ENCODE data around the gene EXOC3.

DNA sequence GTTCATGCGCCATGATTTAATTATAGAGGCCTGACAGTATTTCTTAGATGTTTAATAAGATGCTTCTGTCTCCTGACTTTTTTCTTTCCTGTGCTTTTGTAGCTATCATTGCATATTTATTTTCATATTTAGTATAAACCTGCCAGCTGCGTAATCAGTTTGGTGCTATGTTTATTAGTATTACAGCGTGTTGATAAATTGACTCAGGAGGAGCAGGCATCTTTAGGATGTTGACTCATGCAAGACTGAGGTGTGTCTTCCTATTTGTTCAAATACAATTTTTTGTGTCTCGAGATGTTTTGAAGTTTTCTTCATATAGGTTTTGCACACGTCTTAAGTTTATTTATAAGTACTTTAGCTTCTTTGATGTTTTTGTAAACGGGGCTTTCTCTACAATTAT is 35.9 kb upstream of the EXOC3 start:
- TF ChIP-seq FOXP2 (optimal IDR thresholded peaks at IDR 0.05; ENCODE audit: borderline replicate concordance, extremely low read depth, extremely low read length, insufficient read depth) (no peak), TAF1 (IDR thresholded peaks at IDR 0.05; ENCODE audit: borderline replicate concordance, insufficient read depth, low read length) (no peak), POLR2AphosphoS5 (IDR thresholded peaks at IDR 0.05; ENCODE audit: low read depth, low read length) (no peak)
- TF ChIP-seq, protein P1, sequence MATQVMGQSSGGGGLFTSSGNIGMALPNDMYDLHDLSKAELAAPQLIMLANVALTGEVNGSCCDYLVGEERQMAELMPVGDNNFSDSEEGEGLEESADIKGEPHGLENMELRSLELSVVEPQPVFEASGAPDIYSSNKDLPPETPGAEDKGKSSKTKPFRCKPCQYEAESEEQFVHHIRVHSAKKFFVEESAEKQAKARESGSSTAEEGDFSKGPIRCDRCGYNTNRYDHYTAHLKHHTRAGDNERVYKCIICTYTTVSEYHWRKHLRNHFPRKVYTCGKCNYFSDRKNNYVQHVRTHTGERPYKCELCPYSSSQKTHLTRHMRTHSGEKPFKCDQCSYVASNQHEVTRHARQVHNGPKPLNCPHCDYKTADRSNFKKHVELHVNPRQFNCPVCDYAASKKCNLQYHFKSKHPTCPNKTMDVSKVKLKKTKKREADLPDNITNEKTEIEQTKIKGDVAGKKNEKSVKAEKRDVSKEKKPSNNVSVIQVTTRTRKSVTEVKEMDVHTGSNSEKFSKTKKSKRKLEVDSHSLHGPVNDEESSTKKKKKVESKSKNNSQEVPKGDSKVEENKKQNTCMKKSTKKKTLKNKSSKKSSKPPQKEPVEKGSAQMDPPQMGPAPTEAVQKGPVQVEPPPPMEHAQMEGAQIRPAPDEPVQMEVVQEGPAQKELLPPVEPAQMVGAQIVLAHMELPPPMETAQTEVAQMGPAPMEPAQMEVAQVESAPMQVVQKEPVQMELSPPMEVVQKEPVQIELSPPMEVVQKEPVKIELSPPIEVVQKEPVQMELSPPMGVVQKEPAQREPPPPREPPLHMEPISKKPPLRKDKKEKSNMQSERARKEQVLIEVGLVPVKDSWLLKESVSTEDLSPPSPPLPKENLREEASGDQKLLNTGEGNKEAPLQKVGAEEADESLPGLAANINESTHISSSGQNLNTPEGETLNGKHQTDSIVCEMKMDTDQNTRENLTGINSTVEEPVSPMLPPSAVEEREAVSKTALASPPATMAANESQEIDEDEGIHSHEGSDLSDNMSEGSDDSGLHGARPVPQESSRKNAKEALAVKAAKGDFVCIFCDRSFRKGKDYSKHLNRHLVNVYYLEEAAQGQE (IDR thresholded peaks at IDR 0.05; ENCODE audit: insufficient read depth in 1 of 2, low read depth in 2 of 2, low read length in 2 of 2) = no peak

Data from PFSK-1 (cell line).